GM12878 (cell line): ENCODE results near the gene COQ8B. TPM values are rescaled to one million over a fixed set of nuclear protein-coding genes. Genes with fewer than 3 reads are reported as not detected.

ENCODE experiments used
- BHLHE40 ChIP-seq, 2 experiments: fragments of 450-650 bp in 1 of 2; IDR thresholded peaks; 2 replicates each; pipeline ENCODE4 v1.6.1; 2011 to 2017; ENCODE audit warnings: low read depth in 2 of 2, borderline replicate concordance in 1 of 2, improper control_type of control experiment in 1 of 2, low read length in 1 of 2, mild to moderate bottlenecking in 1 of 2
- CHD2 ChIP-seq: IDR thresholded peaks from 2 replicates; pipeline ENCODE4 v1.6.1; 2011; ENCODE audit warnings: low read depth, low read length, improper control_type of control experiment, borderline replicate concordance
- CREM ChIP-seq: IDR thresholded peaks from 2 replicates; pipeline ENCODE4 v1.6.1; 2014; ENCODE audit warnings: antibody characterized with exemption, low read depth
- DPF2 ChIP-seq: fragments of 450-650 bp; IDR thresholded peaks from 2 replicates; pipeline ENCODE4 v1.6.1; 2017; ENCODE audit warnings: mild to moderate bottlenecking
- EGR1 ChIP-seq, 2 experiments: IDR thresholded peaks; 1 replicate in 1 of 2; 2 replicates in 1 of 2; pipeline ENCODE4 v1.6.1; 2011 to 2012; ENCODE audit warnings: low read depth in 2 of 2, low read length in 2 of 2, borderline replicate concordance in 1 of 2, mild to moderate bottlenecking in 1 of 2, moderate library complexity in 1 of 2
- GABPA ChIP-seq: IDR thresholded peaks from 2 replicates; pipeline ENCODE4 v1.6.1; 2014; ENCODE audit warnings: antibody characterized with exemption, low read depth, mild to moderate bottlenecking, inconsistent platforms
- GATAD2B ChIP-seq: fragments of 450-650 bp; conservative IDR thresholded peaks from 2 replicates; pipeline ENCODE4 v1.6.1; 2017; ENCODE audit warnings: low read depth, mild to moderate bottlenecking, moderate library complexity
- MEF2A ChIP-seq: IDR thresholded peaks from 2 replicates; pipeline ENCODE4 v1.6.1; 2011; ENCODE audit warnings: low read depth, mild to moderate bottlenecking, low read length, moderate library complexity; ENCODE audit not compliant: insufficient read depth
- MYC ChIP-seq: IDR thresholded peaks from 2 replicates; pipeline ENCODE4 v1.6.1; 2011; ENCODE audit warnings: mild to moderate bottlenecking, low read length, moderate library complexity, inconsistent platforms; ENCODE audit not compliant: insufficient read depth, insufficient replicate concordance, insufficient read length, severe bottlenecking
- NFYB ChIP-seq: IDR thresholded peaks from 2 replicates; pipeline ENCODE4 v1.6.1; 2011; ENCODE audit warnings: low read depth, mild to moderate bottlenecking, low read length, improper control_type of control experiment, moderate library complexity; ENCODE audit not compliant: insufficient read depth
- POU2F2 ChIP-seq: IDR thresholded peaks from 3 replicates; pipeline ENCODE4 v1.6.1; 2011; ENCODE audit warnings: low read depth, mild to moderate bottlenecking, low read length, borderline replicate concordance
- SREBF2 ChIP-seq: IDR thresholded peaks from 2 replicates; pipeline ENCODE4 v1.6.1; 2012; ENCODE audit warnings: mild to moderate bottlenecking, low read length
- polyA plus RNA-seq, 11 experiments: library from polyadenylated mRNA; depleted of rRNA in 4 of 11; unstranded in 6 of 11; stranded (reverse) in 5 of 11; fragments of >200 nt; fragmentation: Nextera tagmentation in 4 of 11; fragmentation: Illumina TruSeq in 1 of 11; extraction: Ambion mirVana in 4 of 11; extraction: Trizol in 1 of 11; gene quantifications; 1 replicate in 1 of 11; 2 replicates in 10 of 11; pipeline versions ENCODE4 v1.2.1 to v1.2.3, GENCODE V29; 2011 to 2016; ENCODE audit warnings: inconsistent platforms in 2 of 11, missing spikeins in 2 of 11, low read depth in 1 of 11
- total RNA-seq, 4 experiments: library from RNA; depleted of rRNA in 3 of 4; stranded (reverse); fragments of >200 nt in 3 of 4; fragmentation: Illumina TruSeq in 1 of 4; extraction: Trizol in 1 of 4; gene quantifications; 2 replicates each; pipeline versions ENCODE4 v1.2.1 to v1.2.3, GENCODE V29; 2013 to 2021
- TF ChIP-seq, protein P1 (sequence below): fragments of 150-350 bp; IDR thresholded peaks from 2 replicates; pipeline ENCODE4 v1.6.1; 2016; ENCODE audit warnings: low read depth, low read length
- TF ChIP-seq, protein P2 (sequence below): fragments of 450-650 bp; IDR thresholded peaks from 2 replicates; pipeline ENCODE4 v1.6.1; 2016; ENCODE audit warnings: mild to moderate bottlenecking
- TF ChIP-seq, protein P3 (sequence below): fragments of 450-650 bp; IDR thresholded peaks from 2 replicates; pipeline ENCODE4 v1.6.1; 2016; ENCODE audit warnings: mild to moderate bottlenecking, moderate library complexity, borderline replicate concordance
- TF ChIP-seq, protein P4 (sequence below): fragments of 450-650 bp; IDR thresholded peaks from 2 replicates; pipeline ENCODE4 v1.6.1; 2014; ENCODE audit warnings: mild to moderate bottlenecking

COQ8B gene
- total and polyA plus RNA-seq, 10 of the 15 experiments (the other 5 are each of a cell fraction or from before 2014, with no cell fraction given): 0.39 to 37.1 (median 16.8) TPM

DNA sequence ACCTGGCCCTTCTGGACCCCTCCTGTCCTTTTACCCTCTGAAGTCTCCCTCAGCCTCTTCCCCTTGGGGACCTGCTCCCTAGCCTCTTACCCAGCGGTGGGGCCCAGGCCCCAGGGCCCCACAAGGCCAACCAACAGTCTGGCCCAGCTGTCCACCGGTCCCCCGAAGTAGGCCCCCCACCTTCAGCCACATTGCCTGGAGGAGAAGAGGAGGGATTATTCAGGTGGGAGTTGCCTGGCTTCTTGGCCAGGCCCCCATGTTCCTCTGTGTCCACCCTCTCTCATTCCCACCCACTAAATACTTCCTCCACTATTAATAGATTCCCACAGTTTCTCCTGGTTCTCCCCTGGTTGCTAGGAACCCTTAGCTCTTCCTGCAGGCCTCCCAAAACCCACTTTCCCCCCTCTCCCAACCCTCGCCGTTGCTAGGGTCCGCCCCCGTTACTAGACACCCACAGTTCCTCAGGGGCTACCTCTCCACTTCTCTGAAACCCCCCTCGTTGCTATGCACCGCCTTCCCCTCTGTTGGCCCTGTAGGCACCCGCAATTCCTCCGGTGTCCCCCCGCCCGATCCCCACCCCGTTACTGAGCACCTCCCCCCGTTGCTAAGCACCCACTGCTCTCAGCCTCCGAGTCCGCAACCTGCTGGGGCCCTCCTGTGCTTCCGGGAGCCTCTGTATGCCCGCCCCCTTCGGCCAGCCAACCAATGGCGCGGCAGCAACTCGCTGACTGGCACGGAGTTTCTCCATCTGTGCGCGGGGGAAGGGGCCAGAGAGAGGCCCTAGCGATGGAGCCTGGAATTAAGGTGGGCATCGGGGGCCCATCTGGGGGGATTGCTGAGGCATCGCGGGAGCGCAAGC lies 2.0 kb downstream of the COQ8B start (continued):
- TF ChIP-seq, protein P1, sequence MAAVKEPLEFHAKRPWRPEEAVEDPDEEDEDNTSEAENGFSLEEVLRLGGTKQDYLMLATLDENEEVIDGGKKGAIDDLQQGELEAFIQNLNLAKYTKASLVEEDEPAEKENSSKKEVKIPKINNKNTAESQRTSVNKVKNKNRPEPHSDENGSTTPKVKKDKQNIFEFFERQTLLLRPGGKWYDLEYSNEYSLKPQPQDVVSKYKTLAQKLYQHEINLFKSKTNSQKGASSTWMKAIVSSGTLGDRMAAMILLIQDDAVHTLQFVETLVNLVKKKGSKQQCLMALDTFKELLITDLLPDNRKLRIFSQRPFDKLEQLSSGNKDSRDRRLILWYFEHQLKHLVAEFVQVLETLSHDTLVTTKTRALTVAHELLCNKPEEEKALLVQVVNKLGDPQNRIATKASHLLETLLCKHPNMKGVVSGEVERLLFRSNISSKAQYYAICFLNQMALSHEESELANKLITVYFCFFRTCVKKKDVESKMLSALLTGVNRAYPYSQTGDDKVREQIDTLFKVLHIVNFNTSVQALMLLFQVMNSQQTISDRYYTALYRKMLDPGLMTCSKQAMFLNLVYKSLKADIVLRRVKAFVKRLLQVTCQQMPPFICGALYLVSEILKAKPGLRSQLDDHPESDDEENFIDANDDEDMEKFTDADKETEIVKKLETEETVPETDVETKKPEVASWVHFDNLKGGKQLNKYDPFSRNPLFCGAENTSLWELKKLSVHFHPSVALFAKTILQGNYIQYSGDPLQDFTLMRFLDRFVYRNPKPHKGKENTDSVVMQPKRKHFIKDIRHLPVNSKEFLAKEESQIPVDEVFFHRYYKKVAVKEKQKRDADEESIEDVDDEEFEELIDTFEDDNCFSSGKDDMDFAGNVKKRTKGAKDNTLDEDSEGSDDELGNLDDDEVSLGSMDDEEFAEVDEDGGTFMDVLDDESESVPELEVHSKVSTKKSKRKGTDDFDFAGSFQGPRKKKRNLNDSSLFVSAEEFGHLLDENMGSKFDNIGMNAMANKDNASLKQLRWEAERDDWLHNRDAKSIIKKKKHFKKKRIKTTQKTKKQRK: 0 out of 2 replicates have a peak, but pooled peaks have one; percentile 19
- TF ChIP-seq, protein P2, sequence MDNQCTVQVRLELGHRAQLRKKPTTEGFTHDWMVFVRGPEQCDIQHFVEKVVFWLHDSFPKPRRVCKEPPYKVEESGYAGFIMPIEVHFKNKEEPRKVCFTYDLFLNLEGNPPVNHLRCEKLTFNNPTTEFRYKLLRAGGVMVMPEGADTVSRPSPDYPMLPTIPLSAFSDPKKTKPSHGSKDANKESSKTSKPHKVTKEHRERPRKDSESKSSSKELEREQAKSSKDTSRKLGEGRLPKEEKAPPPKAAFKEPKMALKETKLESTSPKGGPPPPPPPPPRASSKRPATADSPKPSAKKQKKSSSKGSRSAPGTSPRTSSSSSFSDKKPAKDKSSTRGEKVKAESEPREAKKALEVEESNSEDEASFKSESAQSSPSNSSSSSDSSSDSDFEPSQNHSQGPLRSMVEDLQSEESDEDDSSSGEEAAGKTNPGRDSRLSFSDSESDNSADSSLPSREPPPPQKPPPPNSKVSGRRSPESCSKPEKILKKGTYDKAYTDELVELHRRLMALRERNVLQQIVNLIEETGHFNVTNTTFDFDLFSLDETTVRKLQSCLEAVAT: no peak
- TF ChIP-seq MEF2A: no peak
- TF ChIP-seq POU2F2: 0 out of 3 replicates have a peak, but pooled peaks have one; percentile 25
- TF ChIP-seq, protein P3, sequence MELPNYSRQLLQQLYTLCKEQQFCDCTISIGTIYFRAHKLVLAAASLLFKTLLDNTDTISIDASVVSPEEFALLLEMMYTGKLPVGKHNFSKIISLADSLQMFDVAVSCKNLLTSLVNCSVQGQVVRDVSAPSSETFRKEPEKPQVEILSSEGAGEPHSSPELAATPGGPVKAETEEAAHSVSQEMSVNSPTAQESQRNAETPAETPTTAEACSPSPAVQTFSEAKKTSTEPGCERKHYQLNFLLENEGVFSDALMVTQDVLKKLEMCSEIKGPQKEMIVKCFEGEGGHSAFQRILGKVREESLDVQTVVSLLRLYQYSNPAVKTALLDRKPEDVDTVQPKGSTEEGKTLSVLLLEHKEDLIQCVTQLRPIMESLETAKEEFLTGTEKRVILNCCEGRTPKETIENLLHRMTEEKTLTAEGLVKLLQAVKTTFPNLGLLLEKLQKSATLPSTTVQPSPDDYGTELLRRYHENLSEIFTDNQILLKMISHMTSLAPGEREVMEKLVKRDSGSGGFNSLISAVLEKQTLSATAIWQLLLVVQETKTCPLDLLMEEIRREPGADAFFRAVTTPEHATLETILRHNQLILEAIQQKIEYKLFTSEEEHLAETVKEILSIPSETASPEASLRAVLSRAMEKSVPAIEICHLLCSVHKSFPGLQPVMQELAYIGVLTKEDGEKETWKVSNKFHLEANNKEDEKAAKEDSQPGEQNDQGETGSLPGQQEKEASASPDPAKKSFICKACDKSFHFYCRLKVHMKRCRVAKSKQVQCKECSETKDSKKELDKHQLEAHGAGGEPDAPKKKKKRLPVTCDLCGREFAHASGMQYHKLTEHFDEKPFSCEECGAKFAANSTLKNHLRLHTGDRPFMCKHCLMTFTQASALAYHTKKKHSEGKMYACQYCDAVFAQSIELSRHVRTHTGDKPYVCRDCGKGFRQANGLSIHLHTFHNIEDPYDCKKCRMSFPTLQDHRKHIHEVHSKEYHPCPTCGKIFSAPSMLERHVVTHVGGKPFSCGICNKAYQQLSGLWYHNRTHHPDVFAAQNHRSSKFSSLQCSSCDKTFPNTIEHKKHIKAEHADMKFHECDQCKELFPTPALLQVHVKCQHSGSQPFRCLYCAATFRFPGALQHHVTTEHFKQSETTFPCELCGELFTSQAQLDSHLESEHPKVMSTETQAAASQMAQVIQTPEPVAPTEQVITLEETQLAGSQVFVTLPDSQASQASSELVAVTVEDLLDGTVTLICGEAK: peak; percentile 64; the same call in 1 of the 2 replicates
- TF ChIP-seq MYC: no peak
- TF ChIP-seq GATAD2B: peak; percentile 18; the same call in 1 of the 2 replicates
- TF ChIP-seq NFYB: peak; percentile 89
- TF ChIP-seq GABPA: peak; percentile 55
- TF ChIP-seq CREM: 0 out of 2 replicates have a peak, but pooled peaks have one; percentile 7
- peak; percentile 87 for TF ChIP-seq CHD2
- peak in 1 of 2 experiments; percentile 53; a peak in 1 of 3 replicates for TF ChIP-seq EGR1 (IDR thresholded peaks at IDR 0.05; ENCODE audit: borderline replicate concordance in 1 of 2, low read depth in 2 of 2, low read length in 2 of 2)
- TF ChIP-seq, protein P4, sequence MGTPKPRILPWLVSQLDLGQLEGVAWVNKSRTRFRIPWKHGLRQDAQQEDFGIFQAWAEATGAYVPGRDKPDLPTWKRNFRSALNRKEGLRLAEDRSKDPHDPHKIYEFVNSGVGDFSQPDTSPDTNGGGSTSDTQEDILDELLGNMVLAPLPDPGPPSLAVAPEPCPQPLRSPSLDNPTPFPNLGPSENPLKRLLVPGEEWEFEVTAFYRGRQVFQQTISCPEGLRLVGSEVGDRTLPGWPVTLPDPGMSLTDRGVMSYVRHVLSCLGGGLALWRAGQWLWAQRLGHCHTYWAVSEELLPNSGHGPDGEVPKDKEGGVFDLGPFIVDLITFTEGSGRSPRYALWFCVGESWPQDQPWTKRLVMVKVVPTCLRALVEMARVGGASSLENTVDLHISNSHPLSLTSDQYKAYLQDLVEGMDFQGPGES: peak; percentile 63; the same call in 1 of the 2 replicates
- peak in 1 of 2 experiments; percentile 18; a peak in 1 of 4 replicates for TF ChIP-seq BHLHE40 (IDR thresholded peaks at IDR 0.05; ENCODE audit: borderline replicate concordance in 1 of 2, low read depth in 2 of 2, low read length in 1 of 2)
- TF ChIP-seq DPF2: peak; percentile 96
- no peak for TF ChIP-seq SREBF2
